ENCODE data around the gene ARSK.

Gene ARSK

DNA sequence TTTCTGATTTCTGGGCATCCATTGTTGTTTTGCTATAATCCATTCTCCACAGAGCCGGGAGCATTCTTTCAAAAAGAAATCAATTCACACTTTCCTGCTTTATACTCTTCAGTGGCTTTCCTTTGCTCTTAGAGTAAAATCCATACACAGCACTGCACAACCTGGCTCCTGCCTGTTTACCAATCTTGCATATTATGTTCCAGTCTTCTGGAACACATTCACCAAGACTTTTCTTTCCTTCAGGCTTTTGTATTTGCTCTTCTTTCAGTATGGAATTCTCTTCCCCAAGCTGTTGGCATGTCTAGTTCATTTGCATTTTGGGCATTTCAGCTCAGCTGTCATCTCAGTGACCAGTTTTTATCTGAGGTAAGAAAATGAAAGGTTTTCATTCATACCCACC lies 97.9 kb downstream of the ARSK start:
- DNase-seq: no peak

DNA sequence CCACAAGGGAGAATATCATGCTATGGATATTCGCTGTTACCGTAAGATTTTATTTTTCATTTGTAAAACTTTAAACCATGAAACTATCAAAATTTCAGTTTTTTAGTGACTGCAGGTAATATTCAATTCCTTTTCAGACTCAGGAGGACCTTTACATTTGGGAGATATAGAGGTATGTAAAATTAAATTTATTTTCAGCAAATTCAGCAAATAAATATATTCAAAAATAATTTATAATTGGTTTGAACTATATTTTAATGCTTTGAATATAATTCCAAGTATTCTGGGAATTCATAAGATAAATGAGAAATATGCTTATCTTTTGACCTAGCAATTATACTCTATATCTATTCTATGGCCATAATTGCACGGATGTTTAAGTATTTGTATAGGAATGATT lies 99.3 kb downstream of the ARSK start:
- DNase-seq: no peak
